ENCODE measurements around the gene SAMD4B.
"Not testable (repeated sequence)": the region's sequence is repeated elsewhere in the genome, so short reads cannot be mapped to it uniquely, and the experiment has no call there.

Gene SAMD4B

GRCh38 chr19:39372047-39372802 is 30.0 kb downstream of the SAMD4B start:
- Histone ChIP-seq H3K27ac (peak overlapping the region; percentile 83), H3K27me3 (replicated peaks) (no peaks in the 10 kb centered on the region), H3K36me3 (replicated peaks) (peaks cover 38% of the 10 kb centered on the region), H3K4me3 (ENCODE audit: low read depth, low read length) (no peak overlapping the region)
- no peak for TF ChIP-seq CTCF (IDR thresholded peaks at IDR 0.05; ENCODE audit: low read depth, low read length, missing control alignments)
- in situ Hi-C loops (cut with HindIII; ENCODE audit: low pct_ligation_motif_present, low sequenced_read_pairs) = no loop called here
- DNase-seq = peak; percentile 75

GRCh38 chr19:39372941-39373340 is 30.7 kb downstream of the SAMD4B start:
- in situ Hi-C loops (cut with HindIII; ENCODE audit: low pct_ligation_motif_present, low sequenced_read_pairs) = no loop called here
- Histone ChIP-seq H3K27me3 (replicated peaks) (no peaks in the 10 kb centered on the region), H3K4me3 (ENCODE audit: low read depth, low read length) (no peak overlapping the region), H3K36me3 (replicated peaks) (peaks cover 44% of the 10 kb centered on the region), H3K27ac (peak overlapping the region; percentile 83)
- DNase-seq = no peak
- TF ChIP-seq CTCF (IDR thresholded peaks at IDR 0.05; ENCODE audit: low read depth, low read length, missing control alignments) = no peak

- Histone ChIP-seq H3K36me3 (replicated peaks) (peaks cover 54% of the 10 kb centered on the region), H3K4me3 (ENCODE audit: low read depth, low read length) (no peak overlapping the region), H3K27ac (no peak overlapping the region), H3K27me3 (replicated peaks) (no peaks in the 10 kb centered on the region)
- no peak for TF ChIP-seq CTCF (IDR thresholded peaks at IDR 0.05; ENCODE audit: low read depth, low read length, missing control alignments)
- in situ Hi-C loops (cut with HindIII; ENCODE audit: low pct_ligation_motif_present, low sequenced_read_pairs) = no loop called here
- DNase-seq = no peak
Measured at GRCh38 chr19:39375929-39376328, 33.7 kb downstream of the SAMD4B start.

GRCh38 chr19:39377373-39378362 is 35.4 kb downstream of the SAMD4B start:
- in situ Hi-C loops (cut with HindIII; ENCODE audit: low pct_ligation_motif_present, low sequenced_read_pairs) = no loop called here
- Histone ChIP-seq H3K27me3 (replicated peaks) (no peaks in the 10 kb centered on the region), H3K4me3 (ENCODE audit: low read depth, low read length) (no peak overlapping the region), H3K27ac (no peak overlapping the region), H3K36me3 (replicated peaks) (peaks cover 59% of the 10 kb centered on the region)
- TF ChIP-seq CTCF (IDR thresholded peaks at IDR 0.05; ENCODE audit: low read depth, low read length, missing control alignments) = no peak
- no peak for DNase-seq

- H3K36me3 ChIP-seq (replicated peaks) = peaks cover 68% of the 10 kb centered on the region
- DNase-seq; H3K27me3 ChIP-seq (replicated peaks); in situ Hi-C loops (cut with HindIII; ENCODE audit: low pct_ligation_motif_present, low sequenced_read_pairs); H3K27ac ChIP-seq; H3K4me3 ChIP-seq (ENCODE audit: low read depth, low read length): not testable (repeated sequence)
Measured at GRCh38 chr19:39379366-39379765, 37.1 kb downstream of the SAMD4B start.

- H3K36me3 ChIP-seq (replicated peaks) = peaks cover 69% of the 10 kb centered on the region
- no peak for TF ChIP-seq CTCF (IDR thresholded peaks at IDR 0.05; ENCODE audit: low read depth, low read length, missing control alignments)
- DNase-seq = no peak
- no peak overlapping the region for H3K27ac ChIP-seq
- in situ Hi-C loops (cut with HindIII; ENCODE audit: low pct_ligation_motif_present, low sequenced_read_pairs) = no loop called here
- no peak overlapping the region for H3K4me3 ChIP-seq (ENCODE audit: low read depth, low read length)
- no peaks in the 10 kb centered on the region for H3K27me3 ChIP-seq (replicated peaks)
Measured at GRCh38 chr19:39379865-39380396, 37.7 kb downstream of the SAMD4B start.

All from brain microvascular endothelial cell (primary cell).